HG03196 (cell line): ENCODE data around the gene CCDC136.

Experiments used
- ATAC-seq: cut with Tn5 transposase; IDR thresholded peaks from one replicate; pipeline ENCODE4 v1.9.1; 2021; ENCODE audit not compliant: unreplicated experiment

CCDC136 gene

DNA sequence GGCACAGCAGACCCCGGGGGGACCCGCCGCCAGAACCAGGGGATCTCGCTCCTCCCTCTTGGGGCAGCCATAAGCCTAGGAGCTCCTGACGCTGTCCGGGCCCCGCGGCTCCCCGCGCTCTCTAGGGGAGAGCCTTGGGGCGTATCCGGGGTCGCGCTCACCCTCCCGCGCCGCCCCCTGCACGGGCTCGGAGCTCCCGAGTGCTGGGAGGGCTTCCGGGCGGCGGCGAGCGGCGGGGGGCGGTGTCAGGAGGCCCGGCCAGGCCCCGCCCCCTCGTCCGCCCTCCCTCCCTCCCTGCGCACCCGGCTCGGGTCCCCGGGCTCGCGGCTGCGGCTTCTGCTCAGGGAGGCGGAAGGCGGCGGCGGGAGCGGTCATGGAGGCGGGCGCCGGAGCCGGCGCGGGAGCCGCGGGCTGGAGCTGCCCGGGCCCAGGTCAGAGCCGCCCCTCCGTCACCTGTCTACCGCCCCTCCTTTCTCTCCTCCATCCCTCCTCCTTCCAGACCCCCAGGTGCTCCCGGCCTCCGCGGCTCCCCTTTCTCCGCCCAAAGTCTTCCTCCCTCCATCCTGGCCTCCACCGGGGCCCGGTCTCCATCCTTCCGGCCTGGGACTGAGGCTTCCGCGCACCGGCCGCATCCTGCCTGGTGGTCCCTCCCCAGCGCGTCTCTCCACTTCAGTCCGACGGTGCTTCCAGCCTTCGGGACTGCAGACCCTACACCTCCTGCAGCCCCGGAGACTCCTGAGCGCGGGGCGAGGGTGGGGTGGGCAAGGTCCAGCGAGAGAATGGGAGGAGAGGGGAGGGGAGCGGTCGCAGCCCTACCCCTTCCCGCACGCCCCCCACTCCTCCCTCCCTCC, at the start of gene CCDC136:
CCDC136 (plus strand) TSS at position 848 of the 851 bp plus-strand sequence. CDS start 444 bp downstream, outside the sequence.
- peak; percentile 72 for ATAC-seq

DNA sequence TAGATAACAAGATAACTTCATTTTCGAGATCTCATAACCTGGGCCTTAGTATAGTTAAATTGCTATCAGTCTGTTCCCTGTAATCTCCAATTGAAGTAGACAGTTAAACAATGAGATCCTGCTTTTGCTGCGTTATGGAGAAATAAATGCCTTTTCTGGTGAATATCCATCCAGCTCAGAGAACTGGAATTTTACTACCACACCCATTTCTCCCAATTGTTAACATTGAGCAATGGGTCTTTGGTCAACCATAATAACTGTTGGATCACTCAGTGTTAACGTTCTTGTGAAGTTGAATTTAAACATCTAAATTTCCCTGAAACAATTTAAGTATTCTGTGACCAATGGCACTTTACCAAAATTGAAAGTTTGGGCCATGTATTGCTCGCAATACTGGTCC, 49.6 kb upstream of the CCDC136 start:
- ATAC-seq = no peak

DNA sequence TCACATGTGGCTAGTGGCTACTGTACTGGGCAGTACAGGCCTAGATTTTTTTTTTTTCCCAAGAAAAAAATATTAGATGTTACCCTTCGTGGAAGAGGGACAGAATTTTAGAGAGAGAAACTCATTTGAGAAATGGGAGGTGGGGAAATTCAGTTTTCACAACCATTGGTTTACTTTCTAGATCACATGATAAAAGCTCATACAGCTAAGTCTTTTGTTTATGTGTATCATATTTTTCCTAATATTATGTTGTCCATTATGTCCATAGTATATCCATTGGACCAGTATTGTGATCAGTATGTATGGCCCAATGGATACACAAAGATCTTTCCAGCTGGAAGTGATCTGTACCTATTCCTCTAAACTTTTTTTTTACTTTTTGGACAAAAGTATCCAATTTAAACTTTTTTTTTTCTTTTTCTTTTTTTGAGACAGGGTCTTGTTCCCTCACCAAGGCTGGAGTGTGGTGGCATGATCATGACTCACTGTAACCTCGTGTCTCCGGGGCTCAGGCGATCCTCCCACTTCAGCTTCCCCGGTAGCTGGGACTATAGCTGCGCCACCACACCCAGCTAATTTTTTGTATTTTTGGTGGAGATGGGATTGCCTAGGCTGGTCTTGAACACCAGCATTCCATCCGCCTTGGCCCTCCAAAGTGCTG, 48.5 kb upstream of the CCDC136 start:
- no peak for ATAC-seq

DNA sequence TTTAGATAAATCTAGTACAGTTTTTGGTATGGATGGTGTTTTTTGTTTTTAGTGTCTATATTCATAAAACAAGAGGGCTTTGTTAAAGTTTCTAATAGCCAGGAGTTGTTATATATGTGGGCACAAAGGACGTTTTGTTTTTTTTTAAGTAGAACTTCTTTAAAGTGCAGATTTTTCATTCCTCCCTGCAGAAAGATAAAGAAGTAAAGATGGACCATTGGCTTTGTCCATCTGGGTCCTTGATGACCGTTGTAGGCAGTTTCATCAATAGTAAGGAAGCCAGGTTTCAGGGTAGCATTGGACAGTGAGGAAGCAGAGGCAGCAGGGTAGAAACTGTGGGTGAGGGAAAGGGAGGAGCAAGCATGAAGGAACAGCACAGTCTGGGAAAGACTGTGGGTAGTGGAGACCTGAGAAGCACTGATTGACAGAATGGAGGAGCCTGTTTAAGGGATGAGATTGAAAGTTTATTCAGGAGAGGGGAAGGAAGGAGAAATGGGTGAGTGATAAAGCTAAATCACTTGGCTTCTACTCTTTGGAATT, 47.3 kb upstream of the CCDC136 start:
- ATAC-seq = no peak

DNA sequence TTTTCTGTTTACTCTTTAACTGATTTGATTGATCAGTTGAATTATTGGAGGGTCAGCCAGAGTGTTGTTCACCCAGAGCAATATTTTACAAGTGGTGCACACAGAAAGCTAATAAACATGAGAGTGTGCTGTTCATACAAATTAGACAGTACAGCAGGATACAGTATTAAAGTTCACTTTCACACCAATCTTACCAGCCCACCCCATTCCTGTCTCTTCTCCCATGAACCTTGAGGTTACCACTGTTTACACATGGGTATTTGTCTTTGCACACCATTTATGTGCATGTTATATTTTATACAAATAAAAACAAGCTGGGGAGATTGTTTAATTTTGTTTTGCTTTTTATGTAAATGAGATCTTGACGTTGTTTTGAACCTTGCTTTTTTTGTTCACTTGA, 46.1 kb upstream of the CCDC136 start:
- ATAC-seq = no peak

DNA sequence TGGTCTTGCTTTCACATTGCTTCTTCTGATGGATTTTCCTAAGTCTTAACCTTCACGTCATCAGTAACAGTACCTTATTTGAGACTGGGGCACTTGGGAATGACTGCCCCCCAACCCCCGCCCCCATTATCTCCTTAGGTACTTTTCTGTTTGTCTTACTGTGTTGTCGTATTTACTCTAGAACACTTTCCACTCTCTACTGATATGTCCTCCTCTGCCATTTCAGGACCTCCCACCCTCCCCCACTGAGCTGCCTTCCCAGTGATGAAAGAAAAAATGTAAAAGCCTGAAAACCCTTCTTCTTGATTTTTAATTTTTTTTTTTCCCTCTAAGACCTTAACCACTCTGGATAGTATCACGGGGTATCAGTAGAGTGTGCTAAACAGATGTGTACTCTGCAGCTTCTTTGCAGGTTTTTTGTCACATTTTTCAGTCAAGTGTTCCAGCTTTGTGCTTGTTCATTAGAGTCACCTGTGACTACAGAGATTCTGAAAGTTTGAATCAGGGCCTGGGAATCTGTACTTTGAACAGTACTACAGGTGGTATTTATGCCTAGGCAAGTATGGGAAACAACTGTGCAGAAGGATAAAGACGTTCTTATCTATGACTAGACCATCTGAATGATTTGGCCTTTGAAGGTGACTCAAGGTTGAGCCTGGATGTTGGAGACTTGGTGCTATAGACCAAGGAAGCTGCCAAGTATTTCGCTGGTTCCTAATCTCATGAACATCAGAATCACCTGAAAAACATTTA, 44.3 kb upstream of the CCDC136 start:
- no peak for ATAC-seq

DNA sequence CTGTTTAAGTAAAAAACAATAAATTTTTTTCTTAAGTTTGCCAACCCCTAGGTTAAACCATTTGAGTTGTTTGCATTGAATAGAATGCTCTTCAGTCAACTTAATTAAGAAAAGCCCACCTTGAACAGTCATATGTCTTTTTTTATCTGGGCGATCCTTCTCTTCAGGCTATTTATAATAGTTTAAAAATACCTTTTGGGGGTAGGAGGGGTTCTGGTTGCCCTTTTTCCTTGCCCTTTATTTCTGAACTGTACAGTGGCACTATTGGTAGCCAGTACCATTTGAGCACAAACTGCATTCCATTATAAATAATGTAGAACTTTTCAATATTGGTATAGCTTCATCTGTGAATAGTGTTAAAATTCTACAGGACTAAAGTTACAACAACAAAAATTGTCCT, 39.5 kb upstream of the CCDC136 start:
- no peak for ATAC-seq

DNA sequence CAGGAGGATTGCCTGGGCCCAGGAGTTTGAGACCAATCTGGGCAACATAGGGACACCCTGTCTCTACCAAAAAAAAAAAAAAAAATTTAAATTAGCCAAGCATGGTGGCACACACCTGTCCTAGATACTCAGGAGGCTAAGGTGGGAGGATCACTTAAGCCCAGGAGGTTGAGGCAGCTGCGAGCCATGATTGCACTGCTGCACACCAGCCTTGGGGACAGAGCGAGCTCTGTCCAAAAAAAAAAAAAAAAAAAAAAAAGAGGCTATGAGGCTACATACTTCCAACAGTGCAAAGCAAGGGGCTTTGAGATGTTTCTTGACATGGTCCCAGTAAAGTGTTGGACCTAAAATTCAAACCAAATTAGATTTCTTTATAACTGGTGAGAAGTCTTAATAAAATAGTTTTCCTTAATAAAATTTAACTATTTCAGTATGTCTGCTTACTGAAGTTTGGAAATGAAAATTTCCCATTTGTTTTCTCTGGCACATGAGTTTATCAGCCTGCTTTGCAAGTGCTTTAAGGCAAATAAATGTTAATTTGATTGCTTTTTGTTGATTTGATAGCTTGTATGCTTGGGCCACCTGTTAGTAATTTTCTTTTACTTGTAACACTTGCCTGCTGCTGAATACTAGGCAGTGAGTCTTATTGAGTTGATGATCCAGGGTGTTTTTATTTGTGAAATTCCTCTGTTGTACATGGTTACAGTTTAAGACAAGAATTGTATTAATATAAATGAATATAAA, 36.5 kb upstream of the CCDC136 start:
- ATAC-seq = no peak

DNA sequence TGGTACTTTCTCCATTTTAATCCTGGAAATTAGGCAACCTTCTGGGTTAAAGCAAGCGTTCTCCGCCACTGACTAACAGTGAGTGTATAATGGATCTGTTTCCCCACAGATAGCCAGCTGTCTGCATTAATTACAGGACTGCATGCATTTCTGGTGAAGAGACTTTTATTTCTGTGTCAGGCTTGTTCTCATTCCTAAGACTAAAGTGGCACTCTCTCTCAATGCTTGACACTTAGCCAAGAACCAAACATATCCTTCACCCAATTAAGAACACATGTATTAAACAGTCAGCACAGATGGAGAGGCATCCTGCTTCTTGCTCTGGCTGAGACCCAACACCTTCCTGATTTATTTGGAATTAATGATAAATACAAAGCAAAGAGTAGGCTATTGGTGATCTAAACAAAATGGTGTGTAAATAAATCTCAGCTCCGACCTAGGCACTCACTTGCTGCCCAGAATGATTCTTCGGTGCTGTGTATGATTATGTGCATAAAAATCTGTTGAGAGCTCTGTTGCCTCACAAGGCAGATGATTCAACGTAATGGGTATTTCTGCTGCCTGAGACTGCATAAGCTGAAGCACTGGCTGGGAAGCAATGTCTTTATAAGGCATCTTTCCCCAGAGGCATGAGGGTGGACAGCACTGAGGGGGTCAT, 35.8 kb upstream of the CCDC136 start:
- no peak for ATAC-seq

DNA sequence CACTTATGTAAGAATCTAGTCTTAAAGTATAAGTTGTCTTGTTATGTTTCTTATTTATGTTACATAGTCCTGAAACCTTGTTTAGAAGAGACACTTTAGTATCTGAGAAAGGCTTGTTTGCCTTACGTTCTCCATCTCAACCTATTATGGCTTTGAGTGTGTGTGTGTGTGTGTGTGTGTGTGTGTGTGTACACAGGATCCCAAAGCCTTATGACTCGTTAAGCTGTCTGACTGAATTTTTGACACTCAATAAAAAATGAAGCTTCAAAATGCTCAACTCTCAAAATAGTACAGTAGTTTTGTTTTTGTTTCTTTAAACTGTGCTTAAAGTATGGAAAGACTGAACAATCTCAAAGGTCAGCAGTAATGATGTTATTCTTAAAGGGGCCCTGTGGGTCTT, 34.6 kb upstream of the CCDC136 start:
- ATAC-seq = no peak

DNA sequence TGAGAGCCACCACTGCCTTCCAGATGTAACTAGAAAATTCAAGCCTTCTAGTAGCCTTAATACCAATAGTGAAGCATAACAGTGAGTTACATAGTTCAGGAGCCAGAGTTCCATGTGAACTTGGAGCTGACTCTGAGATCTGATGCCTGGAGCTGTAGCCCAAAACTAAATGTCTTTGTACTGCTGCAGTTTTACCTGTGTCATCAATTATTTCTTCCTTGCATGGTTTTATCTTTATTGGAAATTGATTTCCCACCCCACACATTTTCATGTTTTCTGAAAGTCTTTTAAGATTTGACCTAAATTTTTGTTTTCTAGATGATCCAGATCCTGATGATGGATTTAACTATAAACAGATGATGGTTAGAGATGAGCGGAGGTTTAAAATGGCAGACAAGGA, 33.2 kb upstream of the CCDC136 start:
- no peak for ATAC-seq

DNA sequence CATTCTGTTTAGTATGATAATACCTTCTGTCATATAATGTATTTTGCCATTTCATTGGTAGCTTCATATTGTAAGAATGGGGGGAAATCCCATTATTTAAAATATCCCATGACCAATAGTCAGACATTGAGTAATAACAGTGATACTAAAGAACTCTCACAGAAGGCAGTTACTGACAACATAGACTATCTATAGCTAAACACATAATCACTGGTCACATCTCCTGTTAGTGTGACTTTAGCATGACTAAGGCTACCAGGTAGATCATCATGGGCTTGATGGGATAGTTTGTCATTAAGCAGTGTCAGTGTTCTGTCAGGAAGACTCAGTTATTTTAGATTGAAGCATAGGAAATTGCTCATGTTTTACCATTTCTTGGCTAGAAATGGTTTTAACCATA, 32.5 kb upstream of the CCDC136 start:
- no peak for ATAC-seq

DNA sequence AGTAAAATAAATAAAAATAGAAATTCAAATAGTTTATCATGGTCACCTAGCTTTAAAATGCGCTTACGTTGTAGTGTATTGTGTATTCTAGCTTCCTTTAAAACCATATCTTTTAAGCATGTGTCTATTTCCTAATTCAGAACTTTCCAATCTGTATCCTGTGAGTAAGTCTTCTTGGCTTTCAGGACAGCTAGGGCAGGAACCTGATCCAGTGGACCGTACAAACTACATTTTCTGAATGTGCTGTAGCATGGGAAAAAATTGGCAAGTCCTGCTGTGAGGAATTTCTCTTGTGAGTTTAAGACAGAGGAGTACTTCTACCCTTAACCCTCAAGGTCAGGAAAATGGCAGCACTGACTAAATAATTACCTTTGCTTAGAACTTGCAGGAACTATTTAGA, 28.2 kb upstream of the CCDC136 start:
- ATAC-seq = no peak

DNA sequence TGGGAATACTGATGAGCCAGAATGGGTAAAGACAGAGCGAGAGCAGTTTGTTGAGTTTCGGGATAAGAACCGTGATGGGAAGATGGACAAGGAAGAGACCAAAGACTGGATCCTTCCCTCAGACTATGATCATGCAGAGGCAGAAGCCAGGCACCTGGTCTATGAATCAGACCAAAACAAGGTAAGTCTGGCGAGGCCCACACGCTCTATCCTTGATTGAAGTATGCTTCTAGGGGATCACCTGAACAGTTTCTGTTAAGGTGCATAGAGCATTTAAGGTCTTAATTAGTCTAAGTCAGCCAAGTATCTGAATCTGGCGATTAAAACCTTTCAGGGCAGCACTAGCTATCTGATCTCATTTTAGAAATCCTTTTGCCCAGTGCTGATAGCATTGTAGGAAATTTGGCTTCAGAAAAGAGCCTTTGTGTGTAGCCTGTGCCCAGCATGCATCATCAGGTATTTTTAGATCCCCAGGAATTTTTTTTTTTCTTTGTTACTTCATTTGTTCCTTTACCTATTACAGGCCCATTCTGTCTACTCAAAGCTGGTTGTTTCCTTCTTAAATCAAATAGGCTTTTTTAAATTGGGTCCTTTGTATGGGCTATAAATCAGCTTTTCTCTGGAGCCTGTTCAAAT, 24.2 kb upstream of the CCDC136 start:
- ATAC-seq = no peak

DNA sequence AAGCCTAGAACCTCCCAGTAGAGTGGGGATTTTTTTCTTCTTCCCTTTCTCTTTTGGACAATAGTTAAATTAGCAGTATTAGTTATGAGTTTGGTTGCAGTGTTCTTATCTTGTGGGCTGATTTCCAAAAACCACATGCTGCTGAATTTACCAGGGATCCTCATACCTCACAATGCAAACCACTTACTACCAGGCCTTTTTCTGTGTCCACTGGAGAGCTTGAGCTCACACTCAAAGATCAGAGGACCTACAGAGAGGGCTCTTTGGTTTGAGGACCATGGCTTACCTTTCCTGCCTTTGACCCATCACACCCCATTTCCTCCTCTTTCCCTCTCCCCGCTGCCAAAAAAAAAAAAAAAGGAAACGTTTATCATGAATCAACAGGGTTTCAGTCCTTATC, 21.5 kb upstream of the CCDC136 start:
- ATAC-seq = no peak

DNA sequence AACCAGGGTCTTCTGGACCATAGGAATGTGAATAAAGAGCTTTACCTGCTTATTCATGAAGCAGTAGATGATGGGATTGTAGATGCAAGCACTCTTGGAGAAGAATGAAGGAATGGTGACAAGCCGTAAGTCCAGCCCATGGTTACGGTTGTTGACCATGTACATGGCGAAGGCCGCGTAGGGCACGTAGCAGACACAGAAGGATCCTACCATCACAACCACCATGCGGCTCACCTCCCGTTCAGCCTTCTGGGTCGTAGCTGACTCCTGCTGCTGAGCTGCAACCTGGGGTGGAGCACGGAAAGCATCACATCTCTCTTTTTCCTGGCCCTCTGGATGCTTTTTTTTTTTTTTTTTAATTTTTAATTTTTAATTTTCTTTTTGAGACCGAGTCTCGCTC, 18.2 kb upstream of the CCDC136 start:
- no peak for ATAC-seq

DNA sequence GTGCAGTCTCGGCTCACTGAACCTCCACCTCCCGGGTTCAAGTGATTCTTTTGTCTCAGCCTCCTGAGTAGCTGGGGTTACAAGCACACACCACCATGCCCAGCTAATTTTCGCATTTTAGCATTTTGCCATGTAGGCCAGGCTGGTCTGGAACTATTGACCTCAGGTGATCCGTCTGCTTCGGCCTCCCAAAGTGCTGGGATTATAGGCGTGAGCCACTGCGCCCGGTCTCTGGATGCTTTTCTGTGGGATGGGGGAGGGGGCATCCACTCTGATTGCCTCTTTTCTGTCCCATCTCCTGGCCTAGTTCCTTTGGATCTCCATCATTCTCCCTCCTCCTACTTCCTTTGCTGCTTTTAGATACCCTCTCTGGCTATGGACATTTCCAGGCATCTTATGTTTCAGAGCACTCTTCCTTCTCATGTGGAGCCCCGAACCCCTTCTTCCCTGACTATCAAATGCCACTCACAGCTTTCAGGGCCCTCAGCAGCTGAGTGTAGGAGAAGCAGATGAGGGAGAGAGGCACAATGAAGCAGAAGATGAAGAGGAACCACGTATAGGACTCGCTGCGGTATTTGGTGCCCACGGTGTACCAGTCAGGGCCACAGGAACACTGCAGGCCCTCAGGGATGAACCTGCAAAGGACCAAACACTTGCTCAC, 17.6 kb upstream of the CCDC136 start:
- ATAC-seq = no peak

DNA sequence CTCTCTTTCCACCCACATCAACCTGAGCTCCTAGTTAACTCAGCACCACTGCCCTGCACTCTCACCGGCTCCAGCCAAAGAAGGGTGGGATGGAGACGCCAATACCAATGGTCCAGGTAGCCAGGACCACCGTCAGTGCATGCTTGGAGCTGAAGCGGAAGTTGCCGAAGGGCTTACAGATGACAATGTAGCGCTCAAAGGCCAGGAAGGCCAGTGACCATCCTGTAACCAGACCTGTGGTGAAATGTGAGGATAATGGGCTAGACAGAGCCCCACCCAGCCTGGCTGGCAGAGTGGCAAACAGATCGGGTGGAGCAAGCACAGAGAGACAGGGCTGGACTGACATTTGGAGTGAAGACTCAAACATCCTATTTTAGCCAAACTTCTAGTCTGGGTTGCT, 16.8 kb upstream of the CCDC136 start:
- no peak for ATAC-seq

DNA sequence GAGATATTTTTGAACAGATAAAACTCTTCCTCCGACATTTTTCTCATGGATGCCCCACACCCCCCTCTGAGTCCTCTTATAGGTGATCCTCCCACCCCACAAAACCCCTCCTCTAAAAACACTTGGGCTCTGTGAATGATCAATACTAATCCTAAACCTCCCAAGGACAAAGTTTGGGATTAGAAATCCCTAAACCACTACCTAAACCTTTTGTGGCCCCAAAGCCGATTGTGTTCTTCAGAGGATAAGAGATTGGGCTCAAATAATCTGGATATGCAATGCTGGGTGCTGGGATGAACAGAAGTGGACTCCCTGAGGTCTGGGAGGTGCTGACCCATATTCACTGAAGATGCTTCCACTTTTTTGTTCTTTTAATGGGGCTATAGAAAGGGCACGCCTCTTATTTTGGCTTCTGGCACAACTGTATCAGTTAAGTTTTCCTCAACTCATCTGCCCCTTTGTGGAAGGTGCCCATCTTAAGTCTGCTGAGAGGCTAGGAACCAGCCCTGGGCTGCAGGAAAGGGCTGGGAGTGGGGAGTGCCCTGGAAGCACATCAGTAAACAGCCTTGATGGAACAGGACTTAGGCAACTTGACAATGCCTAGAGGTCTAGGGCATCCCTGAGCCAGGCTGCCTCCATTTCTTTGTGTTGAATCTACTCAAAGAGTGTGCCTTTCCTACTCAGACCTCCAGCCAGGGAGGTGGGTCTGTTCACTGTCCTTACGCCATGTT, 15.9 kb upstream of the CCDC136 start, which contains the start of gene OPN1SW:
OPN1SW (minus strand) TSS at position 51 of the 731 bp plus-strand sequence; CDS start at position 38, 13 bp downstream.
- no peak for ATAC-seq
